ENCODE data around the gene CYP1A1.
"Not testable (repeated sequence)": the region's sequence is repeated elsewhere in the genome, so short reads cannot be mapped to it uniquely, and the experiment has no call there.

CYP1A1 gene

GRCh38 chr15:74733269-74733668 is 7.9 kb upstream of the CYP1A1 start:
- DNase-seq = no peak

- no peak for DNase-seq
Observed at GRCh38 chr15:74732846-74733245, 7.5 kb upstream of the CYP1A1 start.

- DNase-seq = no peak
Observed at GRCh38 chr15:74730619-74731316, 5.4 kb upstream of the CYP1A1 start.

GRCh38 chr15:74729372-74729771 is 4.0 kb upstream of the CYP1A1 start:
- not testable (repeated sequence) for DNase-seq

- not testable (repeated sequence) for DNase-seq
Observed at GRCh38 chr15:74728699-74729098, 3.4 kb upstream of the CYP1A1 start.

- DNase-seq = no peak
Observed at GRCh38 chr15:74727727-74728126, 2.4 kb upstream of the CYP1A1 start.

GRCh38 chr15:74726774-74727164 is 1.4 kb upstream of the CYP1A1 start:
- no peak for DNase-seq

GRCh38 chr15:74725845-74726773 is 781 bp upstream of the CYP1A1 start:
- DNase-seq = peak in 1 of 2 donors; percentile 36

GRCh38 chr15:74724570-74725224 is 631 bp downstream of the CYP1A1 start:
- no peak for DNase-seq

GRCh38 chr15:74723754-74724334 is 1.5 kb downstream of the CYP1A1 start:
- peak in 1 of 2 donors; percentile 38 for DNase-seq

GRCh38 chr15:74723187-74723586 is 2.1 kb downstream of the CYP1A1 start:
- DNase-seq = no peak

GRCh38 chr15:74722591-74722990 is 2.7 kb downstream of the CYP1A1 start:
- no peak for DNase-seq

GRCh38 chr15:74716651-74717050 is 8.7 kb downstream of the CYP1A1 start:
- no peak for DNase-seq

- DNase-seq = no peak
Observed at GRCh38 chr15:74712311-74712710, 13.0 kb downstream of the CYP1A1 start.

GRCh38 chr15:74710319-74711094 is 14.8 kb downstream of the CYP1A1 start:
- no peak for DNase-seq

GRCh38 chr15:74709892-74710291 is 15.4 kb downstream of the CYP1A1 start:
- no peak for DNase-seq

- no peak for DNase-seq
Observed at GRCh38 chr15:74709011-74709410, 16.3 kb downstream of the CYP1A1 start.

GRCh38 chr15:74696808-74697207 is 28.5 kb downstream of the CYP1A1 start:
- no peak for DNase-seq

GRCh38 chr15:74696398-74696729 is 29.0 kb downstream of the CYP1A1 start:
- no peak for DNase-seq

- peak; percentile 84 to 87 for DNase-seq
Observed at GRCh38 chr15:74695597-74696397, 29.5 kb downstream of the CYP1A1 start, which contains the start of gene EDC3. EDC3 (minus strand) TSS chr15:74696024; CDS start chr15:74675124, 20,900 bp downstream.

GRCh38 chr15:74692327-74692726 is 33.0 kb downstream of the CYP1A1 start:
- no peak for DNase-seq
